ENCODE measurements around the gene C1orf159. TPM values are rescaled to one million over a fixed set of nuclear protein-coding genes. Genes with fewer than 3 reads are reported as not detected.

C1orf159 gene
- total and polyA plus RNA-seq, 9 of the 15 experiments (the other 6 are each of a cell fraction or from before 2014, with no cell fraction given), result 0.28 to 54.9 (median 10.6) TPM

DNA sequence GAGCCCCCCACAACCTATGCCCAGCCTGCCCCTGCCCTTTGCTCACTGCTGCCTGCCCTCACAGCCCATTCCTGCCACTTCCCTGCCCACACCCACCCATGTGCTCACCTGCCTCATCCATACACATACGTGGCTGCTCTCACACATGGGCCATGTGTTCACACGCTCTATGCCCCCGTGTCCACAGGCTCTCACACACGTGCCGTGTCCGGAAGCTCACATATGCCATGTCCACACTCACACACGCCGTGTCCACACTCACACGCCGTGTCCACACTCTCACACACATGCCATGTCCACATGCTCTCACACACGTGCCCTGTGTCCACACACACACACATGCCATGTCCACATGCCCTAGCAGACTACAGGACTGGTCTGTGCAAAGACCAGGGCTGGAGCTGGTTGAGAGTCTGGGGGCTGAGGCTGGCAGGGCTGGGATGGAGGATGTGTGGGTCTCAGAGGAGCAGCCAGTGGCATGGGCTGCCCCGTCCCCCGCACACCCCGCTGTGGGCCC is 41.2 kb downstream of the C1orf159 start (continued):
- 0 out of 2 replicates have a peak, but pooled peaks have one; percentile 74 for TF ChIP-seq FOXP4 (CRISPR knock-in tag; IDR thresholded peaks at IDR 0.05; ENCODE audit: borderline replicate concordance)

GRCh38 chr1:1073743-1074587 is 41.9 kb downstream of the C1orf159 start, which contains the start of gene RNF223:
Gene RNF223 (minus strand): TSS chr1:1074306. CDS start chr1:1072566, 1,740 bp downstream.
- intact Hi-C loops (cut with micrococcal nuclease) (no loop called here), in situ Hi-C loops (cut with MboI) (no loop called here)
- Histone ChIP-seq H2AFZ (ENCODE audit: low read depth, low read length) (no peak within 1 kb of the TSS), H4K20me1 (replicated peaks; ENCODE audit: control insufficient read depth, insufficient read depth, low read length) (0 out of 2 replicates have a peak, but pooled peaks cover 7% of the 10 kb centered on the region), H3K4me2 (ENCODE audit: insufficient read depth, low read length) (no peak within 1 kb of the TSS), H3K4me3 (no peak within 1 kb of the TSS), H3K9me1 (ENCODE audit: control insufficient read depth, insufficient read depth, low read length) (no peaks in the 10 kb centered on the region), H3K27me3 (ENCODE audit: control insufficient read depth in 2 of 2, insufficient read depth in 2 of 2, low read length in 2 of 2) (peaks cover 2 to 14% of the 10 kb centered on the region in 2 experiments; a peak in 2 of 5 replicates), H3K9ac (ENCODE audit: insufficient read depth in 1 of 2, low read depth in 2 of 2, low read length in 2 of 2) (peak within 1 kb of the TSS in 1 of 2 experiments; percentile 65; a peak in 2 of 4 replicates), H3K36me3 (ENCODE audit: control insufficient read depth, insufficient read depth, low read length) (no peaks in the 10 kb centered on the region), H3K27ac (ENCODE audit: extremely low read depth, low read depth, low read length) (no peak within 1 kb of the TSS), H3K4me1 (replicated peaks in 1 of 2; ENCODE audit: control insufficient read depth in 2 of 2, insufficient read depth in 2 of 2, low read length in 2 of 2) (peaks cover 11 to 69% of the 10 kb centered on the region in 2 experiments; a peak in 3 of 5 replicates), H3K9me3 (replicated peaks; ENCODE audit: control insufficient read depth, insufficient read depth, low read depth, low read length) (no peaks in the 10 kb centered on the region), H3K79me2 (ENCODE audit: control insufficient read depth, insufficient read depth, low read length) (no peaks in the 10 kb centered on the region)
- BruUV-seq (replicated peaks), result no TSS peak
- peak in 3 of 4 experiments; percentile 38 to 45 (median 38) for DNase-seq (ENCODE audit: extremely low read depth in 1 of 4, low spot score in 3 of 4)
- POLR2A ChIA-PET, result no interaction called here
- FAIRE-seq, result no peak
- ATAC-seq, result peak; percentile 9; the same call in 2 of the 3 replicates
- CTCF ChIA-PET (ENCODE audit: low intra/inter-chr PET ratio), result no interaction called here
- WGBS (ENCODE audit: insufficient coverage, low coverage, missing lambda C conversion rate), result 20% methylated on average over 32 of the region's 35 CpGs
- TF ChIP-seq ZNF124 (CRISPR knock-in tag; IDR thresholded peaks at IDR 0.05) (0 out of 2 replicates have a peak, but pooled peaks have one; percentile 31), SMC3 (conservative IDR thresholded peaks at IDR 0.05; ENCODE audit: insufficient read depth, low read depth, low read length) (no peak), POLR2G (IDR thresholded peaks at IDR 0.05; ENCODE audit: low read depth, low read length) (0 out of 2 replicates have a peak, but pooled peaks have one; percentile 2), BRCA1 (IDR thresholded peaks at IDR 0.05) (no peak), BRCA1 (CRISPR knock-in tag; IDR thresholded peaks at IDR 0.05) (0 out of 2 replicates have a peak, but pooled peaks have one; percentile 50), HSF4 (CRISPR knock-in tag; IDR thresholded peaks at IDR 0.05; ENCODE audit: borderline replicate concordance) (no peak), FOXA1 (IDR thresholded peaks at IDR 0.05; ENCODE audit: borderline replicate concordance) (no peak), ZNF511 (CRISPR knock-in tag; IDR thresholded peaks at IDR 0.05) (0 out of 2 replicates have a peak, but pooled peaks have one; percentile 15), BRF1 (IDR thresholded peaks at IDR 0.05; ENCODE audit: borderline replicate concordance, extremely low read depth, insufficient read length) (no peak)
- TF ChIP-seq, protein P1, sequence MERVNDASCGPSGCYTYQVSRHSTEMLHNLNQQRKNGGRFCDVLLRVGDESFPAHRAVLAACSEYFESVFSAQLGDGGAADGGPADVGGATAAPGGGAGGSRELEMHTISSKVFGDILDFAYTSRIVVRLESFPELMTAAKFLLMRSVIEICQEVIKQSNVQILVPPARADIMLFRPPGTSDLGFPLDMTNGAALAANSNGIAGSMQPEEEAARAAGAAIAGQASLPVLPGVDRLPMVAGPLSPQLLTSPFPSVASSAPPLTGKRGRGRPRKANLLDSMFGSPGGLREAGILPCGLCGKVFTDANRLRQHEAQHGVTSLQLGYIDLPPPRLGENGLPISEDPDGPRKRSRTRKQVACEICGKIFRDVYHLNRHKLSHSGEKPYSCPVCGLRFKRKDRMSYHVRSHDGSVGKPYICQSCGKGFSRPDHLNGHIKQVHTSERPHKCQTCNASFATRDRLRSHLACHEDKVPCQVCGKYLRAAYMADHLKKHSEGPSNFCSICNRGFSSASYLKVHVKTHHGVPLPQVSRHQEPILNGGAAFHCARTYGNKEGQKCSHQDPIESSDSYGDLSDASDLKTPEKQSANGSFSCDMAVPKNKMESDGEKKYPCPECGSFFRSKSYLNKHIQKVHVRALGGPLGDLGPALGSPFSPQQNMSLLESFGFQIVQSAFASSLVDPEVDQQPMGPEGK (CRISPR knock-in tag; IDR thresholded peaks at IDR 0.05; ENCODE audit: borderline replicate concordance), result no peak
